ENCODE results near the gene PTPRN2.
"Not testable (repeated sequence)": the region's sequence is repeated elsewhere in the genome, so short reads cannot be mapped to it uniquely, and the experiment has no call there.

Gene PTPRN2

GRCh38 chr7:157709531-157710251 lies 877.9 kb downstream of the PTPRN2 start:
- no peak for DNase-seq

DNA sequence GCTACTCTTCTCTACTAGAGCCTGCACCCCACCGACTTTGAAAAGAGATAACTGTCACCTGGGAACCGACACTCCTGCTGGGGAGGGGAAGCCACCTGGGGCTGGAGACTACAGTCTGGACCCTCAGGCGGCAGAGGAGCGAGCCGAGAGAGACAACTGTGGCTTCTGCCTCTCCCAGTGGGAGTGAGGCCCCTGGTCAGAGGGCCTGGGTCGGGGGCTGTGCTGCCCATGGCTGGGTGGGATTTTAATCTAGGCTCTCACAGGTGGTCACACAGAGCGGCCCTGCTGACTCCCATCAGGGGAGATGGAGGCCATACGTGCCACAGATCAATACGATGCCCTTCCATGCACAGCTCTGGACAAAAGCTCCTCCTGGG lies 878.7 kb downstream of the PTPRN2 start:
- DNase-seq, result no peak

DNA sequence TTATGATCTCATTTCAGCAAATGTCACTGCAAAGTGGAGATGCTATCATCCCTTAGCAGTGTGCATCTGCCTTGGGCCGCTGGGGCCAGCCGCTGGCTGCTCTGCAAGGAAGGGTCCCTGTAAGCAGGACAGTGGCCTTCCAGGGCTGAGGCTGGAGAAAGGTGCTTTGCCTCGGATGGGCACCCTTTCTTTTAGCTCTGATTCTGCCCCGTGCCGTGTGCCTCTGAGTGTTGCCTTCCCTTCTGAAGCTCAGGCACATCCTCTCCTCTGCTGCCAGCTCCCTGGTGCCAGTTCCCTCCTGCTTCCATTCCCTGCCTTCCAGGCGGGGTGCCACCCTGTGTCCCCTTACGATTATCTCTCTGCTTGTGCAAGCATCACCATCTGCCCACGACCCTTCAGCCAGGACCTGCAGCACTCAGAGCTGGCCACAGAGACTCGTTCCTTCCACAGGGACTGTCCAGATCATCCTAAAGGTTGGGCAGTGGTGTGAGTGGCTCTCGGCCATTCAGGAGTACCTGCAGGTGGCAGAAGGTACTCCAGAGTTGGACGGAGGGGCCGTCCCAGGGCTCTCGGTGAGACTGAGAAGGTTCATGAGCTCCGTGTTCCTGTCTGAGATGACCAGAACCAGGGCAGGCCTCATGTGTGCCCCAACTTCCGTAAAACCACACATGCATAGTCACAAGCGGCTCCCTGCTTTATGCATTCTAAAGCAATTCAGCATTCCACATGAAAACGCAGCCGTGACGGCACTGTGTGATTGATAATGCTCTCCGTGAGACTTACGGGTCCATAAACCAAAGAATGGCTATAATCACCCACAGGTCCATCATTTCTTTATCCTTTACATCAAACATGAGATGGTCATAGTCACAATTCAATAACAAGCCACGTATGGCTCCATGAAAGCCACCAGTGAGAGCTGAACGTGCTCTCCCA lies 879.4 kb downstream of the PTPRN2 start:
- no peak for DNase-seq

DNA sequence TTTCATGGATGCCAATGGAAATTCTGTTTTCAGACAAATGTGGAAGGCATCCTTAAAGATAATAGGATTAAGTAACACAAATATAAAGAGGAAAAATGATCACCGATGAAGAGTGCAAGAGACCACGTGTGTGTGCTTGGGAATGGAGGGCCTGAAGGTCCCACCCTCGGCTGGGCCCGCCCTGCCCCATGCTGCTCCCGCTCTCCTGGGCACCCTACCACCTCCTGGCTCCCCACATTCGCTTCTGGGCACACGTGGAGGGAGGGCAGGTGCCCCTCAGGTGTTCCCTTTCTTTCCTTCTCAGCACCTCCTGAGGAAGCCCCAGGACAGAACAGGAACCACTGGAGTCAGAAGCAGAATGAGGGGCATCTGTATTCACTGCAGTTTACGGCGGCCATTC lies 883.3 kb downstream of the PTPRN2 start:
- no peak for DNase-seq

DNA sequence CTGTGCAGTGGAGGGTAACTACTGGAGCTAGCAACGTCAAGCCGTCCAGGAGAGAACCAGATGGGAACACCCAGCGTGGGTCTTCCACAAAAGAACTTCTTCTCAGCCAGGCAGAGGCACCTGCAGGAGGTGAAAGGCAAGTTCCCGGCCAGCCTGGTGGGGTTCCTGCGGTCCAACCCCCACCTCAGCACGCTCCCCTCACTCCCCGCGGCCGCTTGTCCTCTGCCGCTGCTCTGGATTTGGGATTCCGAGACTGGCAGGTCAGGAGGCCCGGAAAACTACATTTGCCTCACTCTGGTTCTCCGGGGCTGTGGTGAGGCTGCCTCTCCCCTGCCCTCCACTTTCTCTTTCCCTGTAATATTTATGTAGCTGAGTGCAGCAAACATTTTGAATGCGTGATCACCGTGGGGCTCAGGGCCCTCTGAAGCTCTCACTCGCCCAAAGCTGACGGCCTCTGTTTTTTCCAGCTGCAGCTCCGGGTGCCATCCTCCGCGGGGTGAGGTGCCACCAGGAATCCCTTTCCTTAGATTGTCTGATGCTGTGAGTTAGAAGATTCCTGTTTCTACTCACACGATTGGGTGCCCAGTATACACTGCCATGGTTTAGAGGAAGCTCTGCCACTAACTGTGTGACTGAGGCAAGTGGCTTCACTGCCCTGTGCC lies 884.0 kb downstream of the PTPRN2 start:
- no peak for DNase-seq

DNA sequence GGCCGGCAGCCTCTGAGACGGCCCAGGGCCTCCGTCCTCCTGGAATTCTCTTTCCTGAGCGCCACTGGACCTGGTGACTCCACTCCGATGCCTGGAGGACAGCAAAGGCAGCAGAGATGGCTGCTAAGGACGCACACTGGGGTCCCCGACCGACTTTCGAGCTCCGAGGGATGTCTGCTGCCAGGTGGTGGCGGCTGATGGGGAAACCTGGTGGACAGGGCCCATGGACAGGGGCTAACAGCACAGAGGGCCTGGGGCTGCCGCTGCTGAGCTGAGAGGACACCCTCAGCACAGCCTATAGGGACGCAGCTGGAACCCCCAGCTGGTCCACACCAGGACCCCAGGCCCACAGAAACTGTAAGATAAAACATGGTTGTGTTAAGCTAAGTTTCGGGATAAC lies 884.5 kb downstream of the PTPRN2 start:
- no peak for DNase-seq

DNA sequence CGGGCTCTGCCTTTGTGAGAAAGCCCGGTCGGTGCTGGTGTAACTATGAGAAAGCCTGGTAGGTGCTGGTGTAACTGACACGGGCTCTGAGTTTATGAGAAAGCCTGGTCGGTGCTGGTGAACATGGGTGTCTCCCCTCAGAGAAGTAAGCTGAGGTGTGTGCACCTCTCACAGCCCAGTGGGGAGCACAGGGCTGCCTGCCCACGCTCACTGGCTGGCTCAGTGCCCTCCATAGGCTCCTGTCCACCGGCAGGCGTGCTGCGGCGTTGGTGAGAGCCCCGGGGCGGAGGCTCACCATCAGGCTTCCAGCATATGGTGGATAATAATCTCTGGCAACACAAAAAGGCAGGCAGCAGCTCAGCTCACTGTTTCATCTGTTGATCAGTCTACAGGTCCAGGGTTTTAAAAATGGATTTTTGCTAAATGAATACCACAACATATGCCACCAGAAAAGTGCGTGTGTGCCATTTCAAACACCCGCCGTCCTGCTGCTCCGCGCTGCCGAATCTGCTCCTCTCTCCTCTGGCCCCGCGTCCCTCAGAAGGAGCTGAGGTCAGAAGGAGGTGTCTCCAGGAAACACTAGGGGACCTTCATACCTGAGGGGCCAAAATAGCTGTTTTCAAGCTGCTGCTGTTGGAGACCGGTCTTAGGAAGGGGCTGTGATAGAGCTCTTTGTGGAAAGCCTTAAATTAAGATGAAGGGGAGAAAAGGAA lies 885.2 kb downstream of the PTPRN2 start:
- no peak for DNase-seq

- not testable (repeated sequence) for DNase-seq
These were observed 886.0 kb downstream of the PTPRN2 start for GRCh38 chr7:157701395-157702180.

GRCh38 chr7:157700231-157701005 lies 887.2 kb downstream of the PTPRN2 start:
- no peak for DNase-seq

- DNase-seq, result no peak
These were observed 888.1 kb downstream of the PTPRN2 start for GRCh38 chr7:157699357-157700013.

DNA sequence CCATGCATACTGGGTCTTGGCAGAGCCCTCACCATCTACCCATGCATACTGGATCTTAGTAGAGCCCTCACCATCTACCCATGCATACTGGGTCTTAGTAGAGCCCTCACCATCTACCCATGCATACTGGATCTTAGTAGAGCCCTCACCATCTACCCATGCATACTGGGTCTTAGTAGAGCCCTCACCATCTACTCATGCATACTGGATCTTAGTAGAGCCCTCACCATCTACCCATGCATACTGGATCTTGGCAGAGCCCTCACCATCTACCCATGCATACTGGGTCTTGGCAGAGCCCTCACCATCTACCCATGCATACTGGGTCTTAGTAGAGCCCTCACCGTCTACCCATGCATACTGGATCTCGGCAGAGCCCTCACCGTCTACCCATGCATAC lies 890.3 kb downstream of the PTPRN2 start:
- DNase-seq, result not testable (repeated sequence)

DNA sequence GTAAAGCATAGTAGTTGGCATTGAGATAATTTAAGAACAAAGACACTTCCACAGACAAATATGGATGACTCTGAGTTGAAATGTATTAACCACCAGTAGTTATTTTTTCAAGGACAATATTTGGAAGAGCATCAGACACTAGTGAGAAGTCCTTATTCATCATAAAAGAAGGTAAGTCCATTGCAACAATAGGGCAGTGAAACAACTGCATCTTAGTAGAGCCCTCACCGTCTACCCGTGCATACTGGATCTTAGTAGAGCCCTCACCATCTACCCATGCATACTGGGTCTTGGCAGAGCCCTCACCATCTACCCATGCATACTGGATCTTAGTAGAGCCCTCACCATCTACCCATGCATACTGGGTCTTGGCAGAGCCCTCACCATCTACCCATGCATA lies 892.0 kb downstream of the PTPRN2 start:
- not testable (repeated sequence) for DNase-seq

- no peak for DNase-seq
These were observed 893.3 kb downstream of the PTPRN2 start for GRCh38 chr7:157694376-157694665.

GRCh38 chr7:157693521-157694375 lies 893.9 kb downstream of the PTPRN2 start:
- no peak for DNase-seq

- no peak for DNase-seq
These were observed 894.5 kb downstream of the PTPRN2 start for GRCh38 chr7:157693071-157693520.

- no peak for DNase-seq
These were observed 895.1 kb downstream of the PTPRN2 start for GRCh38 chr7:157692460-157693011.

DNA sequence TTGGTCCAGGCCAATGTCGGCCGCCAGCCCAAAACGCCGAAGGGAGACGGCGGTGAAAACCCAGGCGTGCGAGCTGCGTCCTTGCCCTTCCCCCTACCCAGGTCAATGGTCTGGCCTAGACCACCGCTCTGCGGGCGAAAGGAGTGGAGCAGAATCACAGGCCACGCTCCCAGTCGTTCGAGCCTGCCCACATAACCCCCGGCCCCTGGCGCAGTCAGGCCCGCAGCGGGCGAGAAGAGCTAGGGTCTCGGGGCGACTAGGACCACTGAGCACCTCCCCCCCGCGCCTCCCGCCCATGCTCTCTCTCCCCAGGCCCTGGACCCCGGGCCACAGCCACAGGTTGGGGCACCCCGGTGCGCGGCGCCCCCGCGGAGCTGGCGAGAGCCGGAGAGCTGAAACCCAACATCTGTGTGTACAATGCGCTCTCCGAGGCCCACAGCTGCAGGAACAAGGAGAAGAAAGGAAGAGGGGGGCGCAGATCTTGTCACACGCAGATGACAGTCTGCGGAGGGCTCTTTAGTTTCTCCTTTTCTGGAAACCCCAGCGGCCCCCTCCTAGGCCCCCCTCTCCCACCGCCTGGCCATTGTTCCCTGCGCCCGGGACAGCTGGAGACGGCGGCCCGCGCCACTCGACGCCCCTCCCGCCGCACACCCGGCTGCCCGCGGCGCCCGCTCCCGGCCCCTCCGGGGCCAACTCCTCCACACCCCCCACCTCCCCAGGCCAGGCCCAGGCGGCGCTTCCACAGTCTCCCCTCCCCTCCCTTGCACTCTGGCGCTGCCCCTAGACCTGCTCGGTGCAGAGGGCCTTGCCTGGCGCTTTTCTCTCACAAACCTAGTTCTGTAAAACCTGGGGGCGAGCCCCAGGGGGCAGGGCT lies 895.8 kb downstream of the PTPRN2 start:
- no peak for DNase-seq

- DNase-seq, result peak; percentile 57
These were observed 896.6 kb downstream of the PTPRN2 start for GRCh38 chr7:157690833-157691585.
